HG03175 (cell line): Measurements from ENCODE around the gene TTC33.

Experiments used
- ATAC-seq: cut with Tn5 transposase; IDR thresholded peaks from one replicate; pipeline ENCODE4 v1.9.1; 2021; ENCODE audit warnings: mild to moderate bottlenecking, moderate library complexity; ENCODE audit not compliant: unreplicated experiment

The TTC33 gene

GRCh38 chr5:40780858-40781257, 25.1 kb upstream of the TTC33 start:
- ATAC-seq = no peak

- no peak for ATAC-seq
Observed at GRCh38 chr5:40780199-40780598, 24.4 kb upstream of the TTC33 start.

- no peak for ATAC-seq
Observed at GRCh38 chr5:40779561-40779960, 23.8 kb upstream of the TTC33 start.

- no peak for ATAC-seq
Observed at GRCh38 chr5:40778133-40778532, 22.4 kb upstream of the TTC33 start.

- ATAC-seq = no peak
Observed at GRCh38 chr5:40776658-40776977, 20.9 kb upstream of the TTC33 start.

GRCh38 chr5:40775846-40776657, 20.3 kb upstream of the TTC33 start:
- ATAC-seq = no peak

- no peak for ATAC-seq
Observed at GRCh38 chr5:40775085-40775845, 19.5 kb upstream of the TTC33 start.

- ATAC-seq = no peak
Observed at GRCh38 chr5:40774623-40775022, 18.9 kb upstream of the TTC33 start.

GRCh38 chr5:40770764-40771163, 15.0 kb upstream of the TTC33 start:
- ATAC-seq = no peak

- no peak for ATAC-seq
Observed at GRCh38 chr5:40762705-40763104, 6.9 kb upstream of the TTC33 start.

- ATAC-seq = no peak
Observed at GRCh38 chr5:40757400-40757799, 1.6 kb upstream of the TTC33 start.

GRCh38 chr5:40755093-40755406, 711 bp downstream of the TTC33 start:
- peak; percentile 77 for ATAC-seq

GRCh38 chr5:40754381-40755092, 1.2 kb downstream of the TTC33 start:
- peak; percentile 25 for ATAC-seq

GRCh38 chr5:40746703-40747102, 9.1 kb downstream of the TTC33 start:
- ATAC-seq = no peak

GRCh38 chr5:40743771-40744170, 12.0 kb downstream of the TTC33 start:
- ATAC-seq = no peak

GRCh38 chr5:40738502-40738901, 17.3 kb downstream of the TTC33 start:
- ATAC-seq = no peak

GRCh38 chr5:40736103-40736875, 19.5 kb downstream of the TTC33 start:
- peak; percentile 90 for ATAC-seq

GRCh38 chr5:40735609-40736008, 20.2 kb downstream of the TTC33 start:
- no peak for ATAC-seq

GRCh38 chr5:40734986-40735385, 20.8 kb downstream of the TTC33 start:
- ATAC-seq = no peak

- no peak for ATAC-seq
Observed at GRCh38 chr5:40733879-40734563, 21.7 kb downstream of the TTC33 start.

GRCh38 chr5:40733434-40733833, 22.3 kb downstream of the TTC33 start:
- no peak for ATAC-seq
